ENCODE measurements around the gene NXN. TPM values are rescaled to one million over a fixed set of nuclear protein-coding genes. Genes with fewer than 3 reads are reported as not detected.

NXN gene
- polyA plus RNA-seq, 1 experiment = 88.8 TPM

DNA sequence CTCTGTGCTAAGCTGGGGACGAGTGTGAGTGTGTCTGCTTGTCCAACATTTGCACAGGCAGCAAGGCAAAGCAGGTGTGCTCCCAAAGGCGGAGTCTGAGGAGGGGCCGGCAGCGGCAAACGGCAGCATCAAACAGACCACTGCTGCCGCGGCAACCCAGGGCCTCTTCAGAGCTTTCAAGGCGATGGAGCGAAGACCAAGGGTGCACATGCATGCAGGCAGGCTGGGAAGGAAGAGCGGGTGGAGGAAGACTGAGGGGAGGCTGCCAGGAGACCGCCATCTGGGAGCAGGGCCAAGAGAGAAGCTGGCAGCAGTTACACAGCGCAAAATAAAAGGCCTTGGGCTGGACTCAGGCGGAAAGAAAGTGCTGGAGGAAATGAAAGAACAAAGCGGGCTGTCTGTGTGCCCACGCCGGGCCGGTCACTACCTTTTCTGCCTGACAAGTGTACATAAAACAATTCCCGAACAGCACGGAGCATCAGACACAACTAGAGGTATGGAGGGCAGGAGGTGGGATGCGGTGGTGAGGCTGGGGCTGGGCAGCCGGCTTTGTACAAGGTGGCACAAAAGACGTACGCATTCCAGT is 25.9 kb upstream of the NXN start:
- ChIA-PET CTCF (interaction anchor here (1.8 kb wide), 1 partner anchor 9 kb away, joined by 6 read pairs; the partner anchor contains the start of gene TIMM22), POLR2A (no interaction called here)
- Histone ChIP-seq H3K27me3 (ENCODE audit: control insufficient read depth, insufficient read depth, low read length) (no peaks in the 10 kb centered on the region), H3K4me3 (ENCODE audit: low read depth, low read length) (no peak overlapping the region), H3K36me3 (ENCODE audit: control insufficient read depth, insufficient read depth, low read length) (peaks cover 37% of the 10 kb centered on the region)
- no peak for DNase-seq (ENCODE audit: low read depth)
- no peak for TF ChIP-seq CTCF (IDR thresholded peaks at IDR 0.05; ENCODE audit: insufficient read depth, low read depth, low read length)

DNA sequence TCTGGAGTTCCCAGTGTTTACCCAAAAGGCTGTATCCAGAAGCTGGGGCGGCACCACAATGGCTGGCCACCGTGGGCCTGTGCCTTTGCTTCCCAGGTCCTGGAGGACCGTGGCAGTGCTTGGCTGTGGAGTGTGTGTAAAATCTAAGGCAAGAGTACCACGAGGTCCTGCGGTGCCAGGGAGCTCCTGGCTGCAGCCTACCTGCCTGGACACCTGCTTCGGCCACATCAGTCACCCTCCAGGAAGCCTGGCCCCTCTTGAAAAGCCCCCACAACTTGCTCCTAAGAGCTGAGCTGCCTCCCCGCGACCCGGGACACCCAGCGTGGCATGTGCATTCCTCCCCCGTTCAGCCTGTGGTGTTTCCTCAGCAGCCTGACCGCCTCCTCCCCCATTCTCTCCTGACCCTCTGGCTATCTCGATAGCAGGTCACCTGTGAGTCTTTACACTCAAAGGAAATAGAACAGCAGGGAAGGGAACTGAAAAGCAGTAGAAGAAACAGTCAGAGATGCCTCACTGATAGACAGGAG is 25.3 kb upstream of the NXN start:
- Histone ChIP-seq H3K4me3 (ENCODE audit: low read depth, low read length) (no peak overlapping the region), H3K27me3 (ENCODE audit: control insufficient read depth, insufficient read depth, low read length) (no peaks in the 10 kb centered on the region), H3K36me3 (ENCODE audit: control insufficient read depth, insufficient read depth, low read length) (peaks cover 34% of the 10 kb centered on the region)
- DNase-seq (ENCODE audit: low read depth) = no peak
- POLR2A ChIA-PET = no interaction called here
- no peak for TF ChIP-seq CTCF (IDR thresholded peaks at IDR 0.05; ENCODE audit: insufficient read depth, low read depth, low read length)
- CTCF ChIA-PET = interaction anchor here (1.4 to 1.8 kb wide), 2 partner anchors 8 to 51 kb away, joined by 3 to 6 read pairs; partner anchors contain the start of gene TIMM22

DNA sequence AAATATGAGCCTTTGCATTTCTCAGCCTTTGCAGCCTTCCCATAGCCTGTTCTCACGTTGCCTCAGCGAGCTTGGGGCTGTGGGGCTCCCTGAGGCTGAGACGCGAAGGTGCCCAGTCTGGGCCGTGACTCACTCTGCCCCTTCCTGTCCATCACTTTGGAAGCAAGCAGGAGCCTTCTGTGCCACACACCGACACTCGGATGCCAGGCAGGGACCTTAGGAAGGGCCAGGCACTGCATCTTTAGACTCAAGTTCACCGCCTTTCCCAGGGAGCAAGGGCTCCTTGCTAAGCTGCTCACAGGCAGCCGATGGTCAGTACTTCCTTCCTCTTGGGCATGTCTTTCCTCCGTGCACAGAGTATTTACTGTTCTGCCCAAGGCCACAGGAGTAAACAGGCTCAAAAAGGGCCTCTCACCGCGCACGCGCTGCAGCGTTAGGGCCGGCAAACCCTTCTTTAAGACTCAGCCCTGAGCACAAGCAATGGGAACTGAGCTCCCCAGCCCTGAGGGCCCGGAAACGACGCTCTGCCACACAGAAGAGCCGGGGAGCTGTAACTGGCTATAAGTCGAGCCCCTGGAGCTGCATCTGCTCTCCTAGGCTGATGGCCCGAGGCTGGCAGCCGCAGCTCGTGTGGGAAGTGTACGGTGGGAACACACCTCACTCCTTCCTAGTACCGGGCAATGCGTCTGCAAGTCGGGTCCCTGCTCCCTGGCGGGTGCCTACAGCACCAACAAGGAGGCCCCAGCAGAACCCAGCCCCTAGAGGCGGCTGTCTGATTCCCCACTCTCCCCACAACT is 24.6 kb upstream of the NXN start:
- H3K36me3 ChIP-seq (ENCODE audit: control insufficient read depth, insufficient read depth, low read length) = peaks cover 30% of the 10 kb centered on the region
- H3K27me3 ChIP-seq (ENCODE audit: control insufficient read depth, insufficient read depth, low read length) = no peaks in the 10 kb centered on the region
- CTCF ChIA-PET = interaction anchor here (1.4 kb wide), 1 partner anchor 52 kb away, joined by 3 read pairs; no protein-coding TSS in a partner anchor
- no peak for TF ChIP-seq CTCF (IDR thresholded peaks at IDR 0.05; ENCODE audit: insufficient read depth, low read depth, low read length)
- no peak overlapping the region for H3K4me3 ChIP-seq (ENCODE audit: low read depth, low read length)
- POLR2A ChIA-PET = no interaction called here
- DNase-seq (ENCODE audit: low read depth) = no peak

DNA sequence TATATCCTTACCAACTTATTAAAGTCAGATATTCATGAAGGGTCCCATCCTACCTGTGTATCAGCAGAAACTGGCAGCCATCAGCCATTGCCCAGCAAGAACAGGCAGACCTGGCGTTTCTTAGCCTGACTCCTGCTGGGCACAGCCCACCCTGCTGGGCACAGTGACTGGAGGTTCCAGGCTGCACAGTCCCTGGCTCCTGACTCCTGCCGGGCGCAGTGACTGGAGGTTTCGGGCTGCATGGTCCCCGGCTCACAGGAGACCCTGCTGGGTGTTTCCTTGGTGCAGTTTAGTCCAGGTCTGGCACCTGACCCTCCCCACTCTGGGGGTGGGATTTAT is 24.0 kb upstream of the NXN start:
- no peak for TF ChIP-seq CTCF (IDR thresholded peaks at IDR 0.05; ENCODE audit: insufficient read depth, low read depth, low read length)
- Histone ChIP-seq H3K27me3 (ENCODE audit: control insufficient read depth, insufficient read depth, low read length) (no peaks in the 10 kb centered on the region), H3K36me3 (ENCODE audit: control insufficient read depth, insufficient read depth, low read length) (peaks cover 29% of the 10 kb centered on the region), H3K4me3 (ENCODE audit: low read depth, low read length) (no peak overlapping the region)
- CTCF ChIA-PET = interaction anchor here (1.4 kb wide), 1 partner anchor 53 kb away, joined by 3 read pairs; no protein-coding TSS in a partner anchor
- POLR2A ChIA-PET = no interaction called here
- DNase-seq (ENCODE audit: low read depth) = no peak
